ENCODE data around the gene DDHD1. TPM values are rescaled to one million over a fixed set of nuclear protein-coding genes. Genes with fewer than 3 reads are reported as not detected.
"Not testable (repeated sequence)": the region's sequence is repeated elsewhere in the genome, so short reads cannot be mapped to it uniquely, and the experiment has no call there.

Gene DDHD1
- polyA plus RNA-seq, 1 donor (not counting 4 experiments of a cell fraction or from before 2014, with no cell fraction given), result 10.4 TPM

DNA sequence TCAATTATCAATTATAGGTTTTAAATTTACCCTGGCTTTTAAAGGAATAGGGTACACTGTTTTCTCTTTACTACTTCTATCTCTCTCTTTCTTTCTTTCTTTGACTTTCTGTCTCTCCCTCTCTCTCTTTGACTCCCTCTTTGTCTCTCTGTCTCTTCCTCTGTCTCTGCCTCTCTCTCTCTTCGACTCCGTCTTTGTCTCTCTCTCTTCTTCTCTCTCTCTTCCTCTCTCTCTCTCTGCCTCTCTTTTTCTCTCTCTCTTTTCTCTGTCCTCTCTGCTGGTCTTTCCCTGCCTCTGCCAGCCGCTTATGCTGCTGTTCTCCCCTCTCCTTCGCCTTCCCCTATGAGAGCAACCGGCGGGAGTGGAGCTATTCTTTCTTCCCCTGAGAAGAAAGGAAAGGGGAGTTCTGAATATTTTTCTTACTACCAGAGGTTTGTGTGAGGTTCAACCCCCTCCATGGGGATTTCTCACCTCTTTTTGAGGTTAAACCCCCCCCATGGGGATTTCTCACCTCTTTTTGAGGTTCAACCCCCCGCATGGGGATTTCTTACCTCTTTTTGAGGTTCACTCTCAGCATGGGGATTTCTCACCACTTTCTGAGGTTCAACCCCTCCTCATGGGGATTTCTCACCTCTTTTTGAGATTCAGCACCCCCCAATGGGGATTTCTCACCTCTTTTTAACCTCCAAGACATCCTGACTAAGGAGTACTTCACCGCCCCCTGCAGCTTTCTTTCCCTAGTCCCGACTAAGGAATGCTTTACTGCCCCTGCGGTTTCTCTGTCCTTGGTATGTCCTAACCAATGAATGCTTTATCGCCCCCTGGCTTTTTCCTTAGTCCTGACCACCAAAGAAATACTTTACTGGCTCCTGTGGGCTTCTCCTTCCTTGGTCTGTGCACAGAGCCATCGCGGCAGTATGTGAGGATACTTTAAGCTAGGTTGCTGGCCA, 27.4 kb upstream of the DDHD1 start:
- H3K9me3 ChIP-seq (ENCODE audit: control insufficient read depth, low read depth, low read length), result no peaks in the 10 kb centered on the region
- DNase-seq (ENCODE audit: low read depth, low spot score), result no peak
- H3K4me2 ChIP-seq (ENCODE audit: control insufficient read depth, extremely low read depth, insufficient read depth, low read depth, low read length), result no peak overlapping the region
- no peak overlapping the region for H3K4me3 ChIP-seq (ENCODE audit: control insufficient read depth in 2 of 3, extremely low read depth in 1 of 3, insufficient read depth in 2 of 3, low read depth in 1 of 3, low read length in 3 of 3)
- no peak for FAIRE-seq
- no peak overlapping the region for H3K9ac ChIP-seq (ENCODE audit: control insufficient read depth, extremely low read depth, insufficient read depth, low read length)
- TF ChIP-seq, protein P1, sequence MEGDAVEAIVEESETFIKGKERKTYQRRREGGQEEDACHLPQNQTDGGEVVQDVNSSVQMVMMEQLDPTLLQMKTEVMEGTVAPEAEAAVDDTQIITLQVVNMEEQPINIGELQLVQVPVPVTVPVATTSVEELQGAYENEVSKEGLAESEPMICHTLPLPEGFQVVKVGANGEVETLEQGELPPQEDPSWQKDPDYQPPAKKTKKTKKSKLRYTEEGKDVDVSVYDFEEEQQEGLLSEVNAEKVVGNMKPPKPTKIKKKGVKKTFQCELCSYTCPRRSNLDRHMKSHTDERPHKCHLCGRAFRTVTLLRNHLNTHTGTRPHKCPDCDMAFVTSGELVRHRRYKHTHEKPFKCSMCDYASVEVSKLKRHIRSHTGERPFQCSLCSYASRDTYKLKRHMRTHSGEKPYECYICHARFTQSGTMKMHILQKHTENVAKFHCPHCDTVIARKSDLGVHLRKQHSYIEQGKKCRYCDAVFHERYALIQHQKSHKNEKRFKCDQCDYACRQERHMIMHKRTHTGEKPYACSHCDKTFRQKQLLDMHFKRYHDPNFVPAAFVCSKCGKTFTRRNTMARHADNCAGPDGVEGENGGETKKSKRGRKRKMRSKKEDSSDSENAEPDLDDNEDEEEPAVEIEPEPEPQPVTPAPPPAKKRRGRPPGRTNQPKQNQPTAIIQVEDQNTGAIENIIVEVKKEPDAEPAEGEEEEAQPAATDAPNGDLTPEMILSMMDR (optimal IDR thresholded peaks at IDR 0.05 in 1 of 3, IDR thresholded peaks at IDR 0.05 in 1 of 3, conservative IDR thresholded peaks at IDR 0.05 in 1 of 3; ENCODE audit: extremely low read depth in 1 of 3, insufficient read depth in 2 of 3, low read length in 3 of 3), result no peak
- no peak for TF ChIP-seq EZH2 (IDR thresholded peaks at IDR 0.05; ENCODE audit: low read length)
- no peak overlapping the region for H2AFZ ChIP-seq (ENCODE audit: control insufficient read depth, low read length)
- dilution Hi-C loops (cut with MboI; ENCODE audit: extremely low pct_ligation_motif_present, low sequenced_read_pairs), result no loop called here
- H3K27me3 ChIP-seq (ENCODE audit: control insufficient read depth, extremely low read depth, insufficient read depth, low read length), result no peaks in the 10 kb centered on the region
- H4K20me1 ChIP-seq (ENCODE audit: control insufficient read depth, extremely low read depth, insufficient read depth, low read length), result no peaks in the 10 kb centered on the region
- no peaks in the 10 kb centered on the region for H3K9me1 ChIP-seq (ENCODE audit: control insufficient read depth, extremely low read depth, insufficient read depth, low read length)
- no peaks in the 10 kb centered on the region for H3K4me1 ChIP-seq (ENCODE audit: control insufficient read depth, extremely low read depth, insufficient read depth, low read length)
- no peaks in the 10 kb centered on the region for H3K79me2 ChIP-seq (ENCODE audit: control insufficient read depth, insufficient read depth, low read length)
- H3K36me3 ChIP-seq (ENCODE audit: control insufficient read depth in 2 of 2, extremely low read depth in 1 of 2, insufficient read depth in 2 of 2, low read length in 2 of 2), result no peaks in the 10 kb centered on the region
- no peak overlapping the region for H3K27ac ChIP-seq (ENCODE audit: control insufficient read depth, insufficient read depth, low read length)

DNA sequence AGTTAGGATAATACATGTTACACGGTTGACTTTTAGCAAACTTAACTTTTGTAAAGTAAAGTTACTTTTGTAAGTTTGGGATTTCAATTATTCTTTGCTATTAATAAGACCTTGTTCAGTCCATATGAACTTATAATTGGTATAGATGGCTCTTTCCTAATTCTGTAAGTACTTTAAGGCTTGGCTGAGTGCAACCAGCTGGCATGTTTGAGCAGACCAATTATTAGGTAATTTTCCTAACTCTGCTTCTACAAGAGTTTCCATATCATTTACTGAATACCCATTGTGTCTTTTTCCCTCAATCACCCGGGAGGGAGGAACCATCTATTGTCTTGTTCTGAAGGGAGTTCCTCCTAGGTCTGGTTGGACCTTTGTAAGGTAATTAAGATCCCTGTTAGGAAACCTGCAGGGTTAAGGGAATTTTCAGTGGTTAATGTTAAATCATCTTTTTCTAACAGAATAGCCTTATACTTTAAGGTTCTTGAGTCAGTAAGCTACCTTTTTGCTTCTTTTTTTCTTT, 26.4 kb upstream of the DDHD1 start:
- H3K4me1 ChIP-seq (ENCODE audit: control insufficient read depth, extremely low read depth, insufficient read depth, low read length); H3K9me1 ChIP-seq (ENCODE audit: control insufficient read depth, extremely low read depth, insufficient read depth, low read length); H3K79me2 ChIP-seq (ENCODE audit: control insufficient read depth, insufficient read depth, low read length); H3K4me2 ChIP-seq (ENCODE audit: control insufficient read depth, extremely low read depth, insufficient read depth, low read depth, low read length); H2AFZ ChIP-seq (ENCODE audit: control insufficient read depth, low read length); H3K4me3 ChIP-seq (ENCODE audit: control insufficient read depth in 2 of 3, extremely low read depth in 1 of 3, insufficient read depth in 2 of 3, low read depth in 1 of 3, low read length in 3 of 3); dilution Hi-C loops (cut with MboI; ENCODE audit: extremely low pct_ligation_motif_present, low sequenced_read_pairs); H3K9me3 ChIP-seq (ENCODE audit: control insufficient read depth, low read depth, low read length); DNase-seq (ENCODE audit: low read depth, low spot score); H4K20me1 ChIP-seq (ENCODE audit: control insufficient read depth, extremely low read depth, insufficient read depth, low read length); H3K36me3 ChIP-seq (ENCODE audit: control insufficient read depth in 2 of 2, extremely low read depth in 1 of 2, insufficient read depth in 2 of 2, low read length in 2 of 2); H3K9ac ChIP-seq (ENCODE audit: control insufficient read depth, extremely low read depth, insufficient read depth, low read length); H3K27ac ChIP-seq (ENCODE audit: control insufficient read depth, insufficient read depth, low read length); FAIRE-seq; H3K27me3 ChIP-seq (ENCODE audit: control insufficient read depth, extremely low read depth, insufficient read depth, low read length): not testable (repeated sequence)
